Endometrial microvascular endothelial cells (primary cell): ENCODE measurements around the gene SPEM2. TPM values are rescaled to one million over a fixed set of nuclear protein-coding genes. Genes with fewer than 3 reads are reported as not detected.

Source experiments
- in situ Hi-C: cut with HindIII; loops from 2 replicates; pipeline ENCODE4 v1.10.0; 2017; ENCODE audit warnings: low sequenced_read_pairs, low pct_unique_long_range_greater_than_20kb; ENCODE audit errors: inconsistent ontology term
- total RNA-seq: library from RNA; depleted of rRNA; stranded (reverse); fragments of >200 nt; gene quantifications from one replicate; pipeline ENCODE4 v1.2.3, GENCODE V29; 2015; ENCODE audit errors: inconsistent ontology term

Gene SPEM2
- total RNA-seq, 1 donor from 2014 or later, result not detected

DNA sequence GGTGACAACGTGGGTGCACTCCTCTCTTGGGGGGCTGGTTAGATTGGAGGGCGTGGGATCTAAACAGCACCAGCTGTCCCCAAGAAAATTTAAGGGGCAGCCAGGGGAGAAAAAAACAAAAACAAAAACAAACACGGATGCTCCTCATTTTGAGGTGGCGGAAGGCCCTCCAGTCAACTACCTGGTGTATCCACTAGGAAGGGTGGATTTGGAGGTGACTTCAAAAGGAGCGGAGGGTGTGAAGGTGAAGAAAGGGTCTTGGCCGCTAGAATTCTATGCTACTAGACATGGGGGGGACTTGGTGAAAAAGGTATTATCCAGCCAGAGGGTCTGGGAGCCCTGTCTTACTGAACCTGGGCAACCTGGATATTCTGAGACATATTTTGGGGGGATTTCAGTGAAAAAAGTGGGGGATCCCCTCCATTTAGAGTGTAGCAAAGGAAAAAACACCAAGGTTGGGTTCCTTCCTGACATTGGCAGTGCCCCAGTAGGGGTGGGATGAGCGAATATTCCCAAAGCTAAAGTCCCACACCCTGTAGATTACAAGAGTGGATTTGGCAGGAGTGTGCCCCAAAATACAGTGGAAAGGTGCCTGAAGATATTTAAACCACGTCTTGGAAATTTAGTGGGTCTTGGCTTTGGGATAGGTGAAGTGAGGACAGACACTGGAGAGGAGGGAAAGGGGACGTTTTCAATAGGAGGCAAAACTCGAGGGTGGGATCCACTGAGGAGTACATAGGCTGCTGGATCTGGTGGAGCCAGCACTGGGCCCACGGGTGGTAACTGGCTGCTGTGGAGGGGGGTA is 13.4 kb downstream of the SPEM2 start:
- in situ Hi-C loops, result no loop called here

DNA sequence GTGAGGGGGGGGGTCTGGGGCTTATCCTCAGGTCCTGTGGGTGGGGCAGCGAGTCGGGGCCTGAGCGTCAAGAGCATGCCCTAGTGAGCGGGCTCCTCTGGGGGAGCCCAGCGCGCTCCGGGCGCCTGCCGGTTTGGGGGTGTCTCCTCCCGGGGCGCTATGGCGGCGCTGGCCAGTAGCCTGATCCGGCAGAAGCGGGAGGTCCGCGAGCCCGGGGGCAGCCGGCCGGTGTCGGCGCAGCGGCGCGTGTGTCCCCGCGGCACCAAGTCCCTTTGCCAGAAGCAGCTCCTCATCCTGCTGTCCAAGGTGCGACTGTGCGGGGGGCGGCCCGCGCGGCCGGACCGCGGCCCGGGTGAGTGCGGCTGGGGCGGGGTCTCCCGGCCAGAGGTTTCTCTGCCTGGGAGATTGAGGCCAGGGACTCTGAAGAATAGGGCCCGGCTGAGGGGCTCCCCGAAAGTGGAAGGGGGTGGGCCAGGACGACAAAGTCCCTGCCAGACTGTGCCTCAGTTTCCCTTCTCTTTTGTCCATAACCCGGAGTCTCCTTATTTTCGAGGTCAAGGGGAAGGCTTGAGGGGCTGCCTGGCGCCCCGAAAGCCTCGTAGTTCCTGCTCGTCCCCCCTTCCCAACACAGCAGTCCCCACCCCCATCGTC is 14.2 kb downstream of the SPEM2 start, which contains the start of gene FGF11:
Gene FGF11 (plus strand): TSS at position 51 of the 651 bp plus-strand sequence. CDS start 109 bp downstream, at position 160.
- in situ Hi-C loops, result no loop called here

DNA sequence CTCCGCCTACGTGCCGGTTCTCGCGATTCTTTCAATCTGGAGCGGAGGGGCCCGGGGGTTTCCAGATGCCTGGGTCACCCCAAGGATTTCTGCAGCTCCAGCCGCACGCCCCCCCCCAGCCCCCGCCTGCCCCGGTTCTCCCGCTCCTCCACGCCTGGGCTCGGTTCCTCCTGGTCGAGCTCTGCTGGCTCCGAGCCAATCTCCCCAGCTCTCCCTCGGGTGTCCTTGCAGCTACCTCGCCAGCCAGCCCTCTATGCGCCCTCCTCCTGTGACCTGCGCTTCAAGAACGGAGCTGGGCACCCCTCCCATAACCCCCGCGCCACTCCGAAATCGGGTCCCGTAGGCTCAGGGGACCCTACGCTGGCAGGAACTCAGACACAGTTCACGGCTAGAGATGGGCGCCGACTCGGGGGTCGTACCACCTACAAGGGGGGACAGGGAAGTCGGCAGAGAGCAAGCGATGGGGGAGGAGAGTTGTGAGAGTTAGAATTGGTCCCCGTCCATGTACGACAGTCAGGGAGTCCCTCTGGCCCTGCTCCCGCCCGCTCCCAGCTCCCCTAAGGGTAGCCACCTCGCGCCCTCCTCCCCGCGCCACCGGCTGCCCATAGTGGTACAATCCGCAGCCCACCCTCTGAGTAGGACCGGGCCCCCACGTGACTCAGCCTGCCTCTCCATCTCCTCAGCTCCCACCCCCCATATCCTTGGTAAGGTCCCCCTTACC is 14.9 kb downstream of the SPEM2 start:
- in situ Hi-C loops, result no loop called here

DNA sequence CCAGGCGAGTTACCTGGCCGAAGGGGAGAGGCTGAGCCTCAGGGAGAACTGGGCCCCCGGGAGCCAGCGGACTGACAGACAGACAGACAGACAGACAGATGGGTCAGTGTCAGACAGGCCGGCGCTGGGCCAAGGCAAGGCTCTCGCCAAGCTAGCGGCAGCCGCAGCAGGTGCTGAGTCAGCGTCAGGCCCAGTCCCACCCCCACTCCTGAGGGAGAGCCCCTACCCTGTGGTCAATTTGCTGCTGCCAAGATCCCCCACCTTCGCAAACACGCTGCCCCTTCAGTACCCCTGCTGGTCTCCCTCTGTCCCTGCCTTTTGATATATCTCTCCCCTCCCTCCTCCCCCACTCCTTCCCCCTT is 15.4 kb downstream of the SPEM2 start:
- in situ Hi-C loops, result no loop called here

DNA sequence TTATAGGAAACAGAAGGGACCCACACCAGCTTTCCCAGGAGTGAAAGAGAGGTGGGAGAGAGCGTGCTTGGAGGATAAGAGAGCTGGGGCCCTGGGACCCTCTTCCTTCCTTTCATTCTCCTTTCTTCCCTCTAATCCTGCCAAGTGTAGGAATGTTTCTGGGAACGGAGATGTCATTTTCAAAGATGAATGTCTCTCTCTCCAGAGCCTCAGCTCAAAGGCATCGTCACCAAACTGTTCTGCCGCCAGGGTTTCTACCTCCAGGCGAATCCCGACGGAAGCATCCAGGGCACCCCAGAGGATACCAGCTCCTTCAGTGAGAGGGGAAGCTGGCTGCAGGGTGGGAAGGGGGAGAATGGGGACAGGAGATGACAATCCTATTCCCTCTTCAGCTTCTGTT is 15.8 kb downstream of the SPEM2 start:
- in situ Hi-C loops, result no loop called here

DNA sequence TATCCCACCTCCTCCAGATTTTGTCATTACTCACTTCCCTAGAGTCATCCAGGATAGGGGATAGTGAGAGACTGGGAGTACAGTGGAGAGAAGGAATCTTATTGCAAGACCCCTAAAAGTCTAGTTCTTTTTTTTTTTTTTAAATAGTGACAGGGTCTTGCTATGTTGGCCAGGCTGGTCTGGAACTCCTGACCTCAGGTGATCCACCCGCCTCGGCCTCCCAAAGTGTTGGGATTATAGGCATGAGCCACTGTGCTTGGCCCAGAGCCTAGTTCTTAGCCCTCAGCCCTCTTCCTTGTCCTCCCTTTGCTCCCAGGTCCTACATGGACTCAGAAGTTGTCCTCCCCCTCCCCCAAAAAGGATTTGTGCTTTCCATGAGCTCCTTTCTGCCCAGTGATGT is 16.7 kb downstream of the SPEM2 start:
- in situ Hi-C loops, result no loop called here

DNA sequence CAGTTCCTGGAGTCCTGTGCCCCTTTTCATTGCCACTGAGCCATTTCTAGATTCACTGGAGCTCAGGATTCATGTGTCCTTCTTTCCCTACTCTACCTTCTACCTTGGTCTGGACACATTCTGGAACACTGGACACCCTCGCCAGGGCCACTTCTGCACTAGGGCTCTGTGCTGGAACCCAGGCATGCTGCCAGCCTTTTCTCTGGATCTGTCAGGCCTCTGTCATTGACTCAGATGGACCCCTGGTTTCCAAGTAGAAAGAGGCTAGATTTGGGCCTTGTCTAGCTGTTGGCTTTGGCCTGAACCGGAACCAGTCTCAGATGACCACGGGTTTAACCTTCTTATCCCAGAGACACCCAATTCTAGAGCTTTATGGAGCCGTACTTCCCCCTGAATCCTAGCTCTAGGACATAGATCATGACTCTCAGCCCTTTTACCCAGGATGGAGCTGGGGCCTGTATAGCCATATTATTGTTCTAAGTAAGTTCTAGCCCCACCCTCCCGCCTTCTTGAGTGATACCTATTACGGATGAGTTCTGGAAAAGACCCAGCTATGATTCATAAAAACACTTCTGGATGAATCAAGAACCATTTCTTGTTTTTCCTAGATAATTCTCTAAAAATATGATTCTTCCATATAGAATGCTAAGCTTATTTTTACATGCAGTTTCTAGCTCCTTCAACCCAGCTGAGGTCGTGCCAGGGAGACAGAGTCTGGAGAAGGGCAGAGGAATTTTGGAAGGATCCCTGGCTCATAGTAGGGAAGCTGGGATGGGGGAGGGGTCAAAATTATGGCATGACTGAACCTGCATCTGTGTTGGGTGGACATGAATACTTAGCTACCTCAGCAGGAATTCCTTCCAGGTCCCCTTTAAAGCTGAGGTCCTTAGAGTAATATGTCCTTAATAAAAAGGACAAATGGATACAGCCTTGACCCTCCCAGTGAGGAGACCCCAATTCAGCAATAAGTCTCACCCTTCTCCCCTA is 18.4 kb downstream of the SPEM2 start:
- in situ Hi-C loops, result no loop called here

DNA sequence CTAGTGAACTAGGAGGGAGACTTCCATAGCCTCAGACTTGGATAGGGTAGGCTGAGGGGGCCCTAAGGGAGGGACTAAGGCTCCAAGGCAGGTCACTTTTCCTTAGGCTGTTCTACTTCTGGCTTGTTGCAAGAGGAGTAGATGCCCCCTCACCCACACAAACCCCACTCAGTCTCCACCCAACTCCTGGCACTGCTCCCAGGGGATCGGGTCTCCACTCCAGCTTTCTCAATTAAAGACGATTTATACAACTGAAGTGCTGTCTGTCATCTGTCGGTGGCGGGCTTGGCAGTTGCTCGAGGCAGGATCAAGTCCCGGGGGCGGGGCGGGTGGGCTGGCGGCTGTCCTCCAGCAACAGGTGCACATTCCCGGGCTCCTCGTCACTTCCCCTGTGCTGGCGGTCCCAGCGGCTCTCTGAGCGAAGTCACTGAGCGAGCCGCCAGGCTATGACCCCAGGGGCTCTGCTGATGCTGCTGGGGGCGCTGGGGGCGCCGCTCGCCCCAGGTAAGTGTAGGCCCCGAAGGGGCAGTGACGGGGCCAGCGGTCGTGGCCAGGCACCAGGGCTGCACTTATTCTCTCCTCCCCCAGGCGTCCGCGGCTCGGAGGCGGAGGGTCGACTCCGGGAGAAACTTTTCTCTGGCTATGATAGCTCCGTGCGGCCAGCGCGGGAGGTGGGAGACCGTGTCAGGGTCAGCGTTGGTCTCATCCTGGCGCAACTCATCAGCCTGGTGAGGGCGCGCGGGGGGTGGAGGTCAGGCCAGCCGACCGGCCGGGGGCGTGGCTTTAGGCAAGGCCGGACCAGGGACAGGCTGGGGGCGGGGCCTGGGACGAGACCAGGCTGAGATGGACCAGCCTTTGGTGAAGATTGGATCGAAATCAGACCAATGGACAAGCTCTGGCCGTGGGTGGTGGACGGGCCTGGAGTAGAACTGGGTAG is 19.5 kb downstream of the SPEM2 start, which contains the start of gene CHRNB1:
Gene CHRNB1 (plus strand): TSS at position 380 of the 937 bp plus-strand sequence. CDS start 67 bp downstream, at position 447.
- in situ Hi-C loops, result no loop called here

DNA sequence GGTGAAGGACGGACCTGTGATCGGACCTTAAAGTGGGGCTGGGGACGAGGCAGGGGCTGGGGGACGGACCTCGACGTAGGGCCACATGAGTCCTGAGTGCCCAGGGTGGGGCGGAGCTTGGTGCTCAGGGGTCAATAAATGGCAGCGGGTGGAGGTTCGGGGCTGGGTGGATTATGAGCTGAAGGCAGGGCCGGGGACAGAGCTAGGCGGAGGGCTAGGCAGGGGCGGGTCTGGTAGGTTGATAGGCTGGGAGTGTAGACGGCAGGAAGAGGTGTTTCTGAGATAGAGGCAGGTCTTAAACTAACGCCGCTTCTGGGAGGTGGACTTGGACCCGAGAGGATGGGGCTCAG is 20.2 kb downstream of the SPEM2 start:
- in situ Hi-C loops, result no loop called here

DNA sequence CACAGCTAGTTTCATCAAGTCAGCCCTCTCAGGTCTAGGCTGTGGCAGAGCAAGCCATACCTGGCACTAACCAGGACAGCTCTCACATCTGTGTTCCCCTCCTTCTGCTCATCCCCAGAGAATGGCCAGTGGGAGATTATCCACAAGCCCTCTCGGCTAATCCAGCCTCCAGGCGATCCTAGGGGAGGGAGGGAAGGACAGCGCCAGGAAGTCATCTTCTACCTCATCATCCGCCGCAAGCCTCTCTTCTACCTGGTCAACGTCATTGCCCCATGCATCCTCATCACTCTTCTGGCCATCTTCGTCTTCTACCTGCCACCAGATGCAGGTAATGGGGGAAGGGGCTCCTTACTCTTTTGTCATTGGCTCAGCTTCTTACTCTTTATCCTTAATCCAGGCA is 23.0 kb downstream of the SPEM2 start:
- in situ Hi-C loops, result no loop called here

DNA sequence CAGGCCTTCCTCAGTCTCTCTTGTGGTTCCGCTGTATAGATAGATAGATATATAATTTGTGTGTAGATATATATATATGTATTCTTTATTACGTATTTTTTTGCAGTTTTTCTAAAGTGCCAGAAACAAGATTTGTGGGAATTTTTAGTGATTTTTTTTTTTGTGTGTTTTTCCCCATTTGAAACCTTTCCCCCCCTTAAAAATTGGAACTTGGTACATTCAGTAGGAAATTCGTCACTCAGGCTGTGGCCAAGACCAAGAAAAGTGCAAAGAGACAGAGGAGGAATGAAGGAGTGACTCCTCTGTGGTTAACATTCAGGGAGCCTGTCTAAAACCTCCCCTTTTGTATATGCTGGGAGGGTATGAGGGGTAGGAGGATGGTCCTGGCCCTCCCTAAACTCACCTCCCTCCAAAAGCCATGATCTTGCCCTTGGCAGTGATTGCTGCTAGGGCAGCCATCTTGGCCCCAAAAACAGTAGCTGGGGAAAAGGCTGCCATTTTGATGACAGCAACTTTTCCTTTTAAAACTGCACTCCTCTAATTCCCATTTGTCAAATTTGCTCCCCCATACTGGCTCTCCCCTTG is 34.6 kb downstream of the SPEM2 start:
- in situ Hi-C loops, result loop anchor here (25.0 kb wide), 1 partner anchor 102 kb away; the partner anchor contains the start of genes SENP3 and TNFSF13

DNA sequence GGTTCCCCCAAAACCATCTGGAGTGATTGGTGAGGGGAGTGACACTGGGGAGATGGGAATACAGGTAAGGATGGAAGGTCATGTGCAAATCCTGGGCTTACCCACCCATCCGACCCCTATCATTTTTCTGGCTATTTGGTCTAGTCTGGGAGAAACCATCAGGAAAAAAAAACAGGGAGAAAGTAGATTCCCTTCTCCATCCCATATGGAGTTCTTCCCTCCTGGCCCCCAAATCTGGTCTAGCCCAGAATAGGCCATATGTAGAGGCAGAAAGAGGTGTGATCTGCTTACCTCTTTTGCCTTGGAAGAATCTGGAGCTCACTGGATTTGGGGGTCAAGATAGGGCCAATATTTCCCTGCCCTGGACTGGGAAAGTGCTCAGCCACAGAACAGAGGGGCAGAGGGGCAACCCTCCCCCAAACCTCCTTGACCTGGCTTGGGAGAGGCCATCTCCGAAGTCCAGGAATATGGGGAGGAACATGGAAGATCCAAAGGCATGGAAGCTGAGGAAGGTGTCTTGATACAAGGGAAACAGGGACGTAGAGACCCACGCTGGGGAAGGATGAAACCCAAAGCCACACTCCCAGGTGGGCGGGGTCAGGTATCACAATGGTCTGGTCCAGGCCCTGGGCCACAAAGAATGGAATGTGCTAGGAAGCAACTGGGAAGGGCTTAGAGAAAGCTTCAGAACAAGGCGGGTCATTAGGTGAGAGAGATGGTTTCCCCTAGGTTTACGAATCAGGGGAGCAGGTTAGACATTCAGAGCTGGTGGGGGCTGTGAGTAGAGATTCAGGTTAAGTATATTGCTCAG is 35.6 kb downstream of the SPEM2 start:
- in situ Hi-C loops, result loop anchor here (25.0 kb wide), 1 partner anchor 101 kb away; the partner anchor contains the start of genes SENP3 and TNFSF13

DNA sequence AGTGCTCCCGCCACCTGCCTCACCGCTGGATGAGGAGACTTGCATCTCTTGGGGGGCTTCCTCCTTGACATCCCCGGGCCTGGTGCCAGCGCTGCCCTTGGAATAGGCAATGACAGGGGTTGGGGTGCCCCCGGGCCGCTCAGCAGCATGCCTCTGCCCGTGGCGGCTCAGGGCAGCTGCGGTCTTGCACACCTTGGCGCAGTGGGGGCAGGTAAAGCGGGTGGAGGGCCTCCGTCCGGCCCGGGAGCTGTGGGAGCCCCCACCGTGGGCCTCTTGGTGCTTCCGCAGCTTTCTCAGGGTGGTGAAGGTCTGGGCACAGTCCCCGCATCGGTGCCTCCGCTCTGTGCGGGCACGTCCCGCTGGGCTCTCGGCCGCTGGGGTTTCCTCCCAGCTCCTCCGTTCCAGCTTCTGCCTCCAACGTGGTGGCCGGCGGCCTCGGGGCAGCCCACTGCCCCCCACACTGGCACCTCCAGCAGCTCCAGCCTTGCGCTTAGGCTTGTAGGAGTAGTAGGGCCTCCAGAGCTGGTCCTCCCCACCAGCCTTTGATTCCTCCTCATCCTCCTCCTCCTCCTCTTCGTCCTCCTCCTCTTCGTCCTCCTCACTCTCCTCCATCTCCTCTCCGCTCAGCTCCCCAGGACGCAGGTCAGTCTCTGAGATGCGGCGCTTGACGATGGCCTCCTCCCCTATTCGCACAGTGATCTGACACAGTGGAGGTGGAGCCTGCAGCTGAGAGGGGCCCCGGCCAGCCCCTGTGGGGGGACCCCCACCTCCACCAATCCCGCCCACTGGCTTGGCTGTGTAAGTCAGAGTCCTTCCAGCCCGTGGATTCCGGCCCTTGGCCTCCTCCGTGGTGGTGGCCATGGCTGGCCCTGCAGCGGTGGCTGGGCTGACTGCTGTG is 37.3 kb downstream of the SPEM2 start:
- in situ Hi-C loops, result loop anchor here (25.0 kb wide), 1 partner anchor 100 kb away; the partner anchor contains the start of genes SENP3 and TNFSF13

DNA sequence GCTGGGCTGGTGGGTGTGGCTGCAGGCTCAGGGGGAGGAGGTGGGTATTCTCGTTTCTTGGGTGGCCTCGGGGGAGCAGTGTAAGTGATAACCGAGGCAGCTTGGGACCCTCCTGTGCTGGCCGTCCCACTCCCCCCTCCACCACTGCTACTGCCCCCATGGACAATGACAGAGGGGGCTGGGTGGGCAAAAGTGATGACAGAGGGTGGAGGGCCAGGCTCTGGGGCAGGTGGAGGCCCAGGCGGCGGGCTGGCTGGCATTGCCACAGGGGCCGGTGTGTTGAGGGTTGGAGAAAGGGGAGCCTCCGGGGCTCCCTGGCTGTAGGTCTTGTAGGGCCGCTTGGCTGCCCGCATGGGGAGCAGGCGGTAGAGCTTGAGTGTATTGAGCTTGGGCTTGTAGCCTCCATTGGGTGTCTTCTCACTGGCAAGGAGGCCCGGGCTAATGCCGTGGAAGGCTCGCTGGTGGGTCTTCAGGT is 38.0 kb downstream of the SPEM2 start:
- in situ Hi-C loops, result loop anchor here (25.0 kb wide), 1 partner anchor 99 kb away; the partner anchor contains the start of genes SENP3 and TNFSF13

DNA sequence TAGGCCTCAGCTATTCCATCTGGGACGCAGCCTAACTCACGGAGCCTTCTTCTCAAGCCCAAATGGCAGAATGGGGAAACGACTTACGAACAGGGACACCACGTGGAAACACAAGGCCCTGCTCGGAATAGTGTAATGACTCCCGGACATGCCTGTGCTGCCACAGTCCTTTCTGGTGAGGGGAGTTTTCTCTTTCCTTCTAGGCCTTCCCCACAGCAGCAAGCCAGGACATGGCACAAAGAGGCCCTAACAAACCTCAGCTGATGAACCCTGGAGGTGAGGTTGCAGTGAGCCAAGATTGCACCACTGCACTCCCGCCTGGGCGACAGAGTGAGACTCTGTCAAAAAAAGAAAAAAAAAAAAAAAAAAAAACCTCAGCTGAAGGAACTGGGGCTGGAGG is 38.7 kb downstream of the SPEM2 start:
- in situ Hi-C loops, result loop anchor here (25.0 kb wide), 1 partner anchor 98 kb away; the partner anchor contains the start of genes SENP3 and TNFSF13
